Raji (cell line): Measurements from ENCODE around the gene LRGUK.

Experiments used
- POLR2A ChIP-seq: IDR thresholded peaks from 2 replicates; pipeline ENCODE4 v1.6.1; 2011; ENCODE audit warnings: low read depth, low read length, control low read depth; ENCODE audit not compliant: insufficient read depth

Gene LRGUK

DNA sequence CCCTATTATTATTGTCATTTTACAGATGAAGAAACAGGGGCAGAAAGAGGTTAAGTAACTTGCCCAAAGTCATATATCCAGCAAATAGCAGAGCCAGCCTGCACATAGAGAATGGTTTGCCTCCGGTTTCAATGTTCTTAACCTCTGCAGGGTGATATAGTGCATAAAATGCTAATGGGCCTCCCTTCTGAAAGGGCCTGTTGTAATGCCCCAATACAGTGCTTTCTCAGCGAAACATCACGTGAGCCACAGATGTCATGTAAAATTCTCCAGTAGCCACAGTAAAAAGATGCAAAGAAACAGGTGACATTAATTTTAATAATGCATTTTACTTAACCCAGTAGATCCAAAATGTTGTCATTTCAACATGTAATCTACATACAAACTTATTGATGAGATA lies 38.1 kb downstream of the LRGUK start:
- TF ChIP-seq POLR2A: no peak

DNA sequence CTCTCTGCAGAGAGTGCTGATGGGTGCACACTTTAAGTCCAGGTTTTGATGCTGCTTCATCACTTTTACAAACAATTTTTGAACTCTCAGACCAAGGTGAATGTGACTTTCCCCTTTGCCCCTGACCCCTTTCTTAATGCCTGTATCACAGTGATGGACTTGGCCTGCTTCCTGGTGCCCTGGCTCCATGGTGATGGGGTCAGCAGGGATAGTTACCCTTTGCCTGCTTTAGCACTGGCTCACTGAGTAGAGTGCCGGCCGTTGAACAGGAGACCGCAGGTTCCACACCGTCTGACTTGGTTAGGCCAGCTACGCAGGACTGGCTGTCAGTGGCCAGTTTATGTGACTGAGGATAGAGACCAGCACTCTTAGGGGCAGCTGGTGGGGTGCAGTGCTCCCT lies 40.1 kb downstream of the LRGUK start:
- no peak for TF ChIP-seq POLR2A

DNA sequence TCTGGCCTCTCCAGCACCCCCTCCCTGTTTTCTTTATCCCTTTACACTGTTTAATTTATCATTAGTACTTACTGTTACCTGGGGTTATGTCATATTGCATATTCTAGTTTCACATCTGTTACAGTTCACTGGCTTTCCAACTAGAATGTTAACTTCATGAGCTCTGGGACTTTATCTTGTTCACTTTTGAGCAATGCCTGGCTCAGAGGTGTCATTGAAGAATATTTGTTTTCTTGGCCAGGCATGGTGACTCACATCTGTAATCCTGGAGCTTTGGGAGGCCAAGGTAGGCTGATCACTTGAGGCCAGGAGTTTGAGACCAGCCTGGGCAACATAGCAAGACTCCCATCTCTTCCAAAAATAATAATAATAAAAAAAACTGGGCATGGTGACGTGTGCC lies 40.7 kb downstream of the LRGUK start:
- no peak for TF ChIP-seq POLR2A

DNA sequence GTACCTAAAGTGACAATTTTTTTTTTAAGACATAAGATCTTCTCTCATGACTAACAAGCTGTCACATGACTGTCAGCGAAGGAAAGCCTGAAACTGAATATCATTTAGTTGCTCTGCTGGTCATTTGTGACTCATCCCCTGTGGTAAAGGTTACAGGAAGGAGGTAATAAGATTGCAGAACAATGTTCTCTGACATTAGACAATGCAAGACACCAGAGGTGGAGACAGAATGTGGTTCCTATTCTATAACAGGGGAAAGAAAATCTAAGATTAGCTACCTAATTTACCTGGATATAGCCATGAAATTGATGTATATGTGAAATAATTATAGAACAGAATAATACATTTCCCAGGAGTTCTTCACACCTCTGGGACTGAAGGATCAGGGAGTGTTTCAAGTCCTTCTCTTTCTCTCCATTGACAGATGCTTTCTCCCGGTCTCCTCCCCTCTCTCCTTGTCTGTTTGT lies 47.7 kb downstream of the LRGUK start:
- no peak for TF ChIP-seq POLR2A

DNA sequence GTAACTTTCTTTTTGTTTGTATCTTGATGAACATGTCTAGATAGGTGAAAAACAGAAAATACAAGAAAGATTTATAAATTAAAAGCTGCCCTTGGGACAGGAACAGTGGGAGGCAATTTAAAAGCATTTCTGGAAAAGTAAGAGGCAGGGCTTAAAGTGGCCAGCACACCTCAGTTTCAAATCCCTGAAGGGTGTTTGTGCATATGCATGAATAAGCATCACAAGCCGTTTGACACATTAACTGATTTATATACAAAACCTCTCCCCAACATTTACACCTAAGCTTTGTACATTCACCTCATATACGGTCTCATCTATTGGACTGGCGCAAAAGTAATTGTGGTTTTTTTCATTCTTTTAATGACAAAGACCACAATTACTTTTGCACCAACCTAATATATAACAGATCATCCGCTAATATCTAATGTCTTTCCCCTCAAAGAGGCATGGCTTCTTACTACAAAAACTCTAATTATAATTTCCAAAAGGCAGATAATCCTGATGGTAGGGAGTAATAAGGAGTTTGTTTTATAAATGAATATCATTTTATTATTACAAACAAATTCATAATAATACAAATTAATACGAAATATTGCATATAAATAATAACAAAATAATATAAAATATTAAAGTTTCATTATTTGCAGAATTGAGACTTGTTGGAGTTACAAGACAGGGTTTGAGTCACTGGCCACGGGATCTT lies 48.3 kb downstream of the LRGUK start:
- TF ChIP-seq POLR2A: no peak

DNA sequence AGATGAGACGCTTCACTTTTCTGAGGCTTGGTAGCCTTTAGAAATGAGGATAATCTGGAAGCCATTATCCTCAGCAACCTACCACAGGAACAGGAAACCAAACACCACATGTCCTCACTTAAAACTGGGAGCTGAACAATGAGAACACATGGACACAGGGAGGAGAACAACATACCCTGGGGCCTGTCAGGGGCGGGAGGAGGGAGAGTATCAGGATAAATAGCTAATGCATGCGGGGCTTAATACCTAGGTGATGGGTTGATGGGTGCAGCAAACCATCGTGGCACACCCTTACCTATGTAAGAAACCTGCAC lies 48.9 kb downstream of the LRGUK start:
- TF ChIP-seq POLR2A: no peak

DNA sequence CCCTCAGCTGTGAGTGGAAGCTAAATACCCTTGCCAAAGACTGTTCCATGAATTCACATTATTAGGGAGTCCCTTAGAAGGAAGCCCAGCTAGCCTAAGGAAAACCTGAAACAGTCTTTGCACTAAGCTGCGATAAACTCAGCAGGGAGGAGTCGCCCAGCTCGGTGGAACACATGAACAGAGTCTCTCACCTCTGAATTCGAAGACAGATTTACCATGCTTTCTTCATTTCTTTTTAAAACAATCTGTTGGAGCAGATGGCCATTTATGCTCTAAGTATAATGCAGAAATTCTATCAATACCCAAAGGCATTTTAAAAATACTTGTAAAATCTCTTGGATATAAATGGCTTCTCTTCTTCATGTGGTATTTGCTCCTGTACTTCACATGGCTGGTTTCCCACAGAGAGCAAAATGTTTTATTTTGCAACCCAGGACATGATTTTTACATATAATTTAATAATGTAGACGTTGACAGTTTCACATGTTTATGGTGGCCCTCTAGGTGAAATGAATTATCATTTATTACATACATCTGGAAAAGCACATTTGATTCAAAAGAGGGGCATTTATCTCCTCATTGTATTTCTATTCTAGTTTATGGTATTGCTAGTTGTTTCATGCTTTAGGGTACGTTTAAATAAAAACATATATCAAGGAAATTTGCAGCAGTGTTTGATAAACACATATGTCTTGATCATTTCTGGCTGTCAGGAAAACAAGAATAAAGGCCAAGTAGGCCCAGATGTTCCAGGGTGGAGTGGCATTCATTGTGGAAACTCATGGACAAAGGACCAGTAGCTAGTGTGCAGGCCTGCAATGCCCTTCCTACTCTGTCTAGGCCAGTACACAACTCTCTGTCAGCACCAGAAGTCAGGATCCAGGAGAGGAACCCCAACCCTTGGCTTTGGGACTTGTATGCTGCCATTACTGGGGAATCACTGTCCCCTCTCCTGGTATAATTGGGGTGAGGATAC lies 52.2 kb downstream of the LRGUK start:
- TF ChIP-seq POLR2A: no peak

DNA sequence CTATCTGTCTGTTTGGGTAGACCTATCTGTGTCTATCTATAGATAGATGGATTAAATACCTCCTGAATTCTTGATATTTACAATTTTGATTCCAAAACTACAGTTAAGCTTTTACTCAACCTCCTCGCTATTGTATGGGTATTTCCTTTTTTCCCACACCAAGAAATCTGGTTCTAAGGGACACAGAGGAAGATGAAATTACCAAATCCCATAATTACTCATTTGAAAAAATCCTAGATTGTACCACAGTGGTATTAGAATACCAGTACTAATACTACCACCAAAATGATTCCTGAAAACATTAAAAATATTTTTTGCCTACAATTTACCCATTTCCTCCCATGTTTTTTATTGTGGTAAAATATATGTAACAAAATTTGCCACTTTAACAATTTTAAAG lies 53.2 kb downstream of the LRGUK start:
- TF ChIP-seq POLR2A: no peak

DNA sequence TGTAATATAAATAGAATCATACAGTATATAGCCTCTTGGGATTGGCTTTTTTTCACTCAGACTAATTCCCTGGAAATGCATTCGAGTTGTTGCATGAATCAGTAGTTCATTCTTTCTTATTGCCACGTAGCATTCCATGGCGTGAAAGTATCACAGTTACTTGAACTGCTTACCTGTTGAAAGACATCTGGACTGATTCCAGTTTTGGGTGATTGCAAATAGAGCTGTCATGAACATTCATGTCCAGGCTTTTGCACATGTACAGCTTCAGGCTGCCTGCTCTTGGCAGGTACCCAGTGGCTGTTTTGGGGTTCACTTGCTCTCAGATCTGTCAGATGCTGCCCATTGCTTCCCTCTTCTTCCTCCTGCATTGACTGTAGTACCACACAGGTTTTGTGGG lies 54.9 kb downstream of the LRGUK start:
- no peak for TF ChIP-seq POLR2A

DNA sequence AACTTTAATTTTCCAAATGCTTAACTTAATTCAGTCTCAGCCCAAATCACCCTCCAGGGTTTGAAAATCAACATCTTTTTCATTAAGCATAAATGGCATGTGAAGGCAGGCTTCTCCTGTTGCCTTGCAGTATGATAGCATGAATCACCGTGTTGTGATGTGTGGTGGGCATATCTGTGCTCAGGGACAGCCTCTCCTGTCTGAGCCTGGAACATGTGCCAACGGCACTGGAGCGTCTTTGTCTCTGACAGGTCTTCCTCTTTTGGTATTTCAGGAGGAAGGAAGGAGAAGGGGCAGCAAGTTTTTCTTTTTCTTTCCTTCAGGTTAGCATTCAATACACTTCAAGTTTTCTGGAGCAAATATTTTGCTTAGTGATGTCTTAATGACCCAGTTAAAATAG lies 57.6 kb downstream of the LRGUK start:
- no peak for TF ChIP-seq POLR2A

DNA sequence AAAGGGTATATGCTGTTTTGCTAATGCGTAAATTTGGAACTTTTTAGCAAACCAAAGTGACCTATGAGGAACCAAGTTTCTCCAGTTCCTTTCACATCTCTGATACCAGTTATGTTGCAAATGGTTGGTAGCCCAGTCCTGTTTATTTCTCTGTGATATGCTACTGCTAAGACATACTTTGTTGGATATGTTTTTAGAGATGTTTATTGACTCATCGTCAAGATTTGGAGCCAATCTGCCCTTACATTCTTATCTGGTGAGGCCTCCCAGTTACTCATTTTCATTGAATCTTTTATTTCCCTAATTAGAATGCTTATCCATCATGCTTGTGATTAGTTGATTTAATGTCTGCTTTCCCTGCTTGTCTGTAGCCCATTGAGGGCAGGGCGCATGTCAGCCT lies 58.9 kb downstream of the LRGUK start:
- no peak for TF ChIP-seq POLR2A

DNA sequence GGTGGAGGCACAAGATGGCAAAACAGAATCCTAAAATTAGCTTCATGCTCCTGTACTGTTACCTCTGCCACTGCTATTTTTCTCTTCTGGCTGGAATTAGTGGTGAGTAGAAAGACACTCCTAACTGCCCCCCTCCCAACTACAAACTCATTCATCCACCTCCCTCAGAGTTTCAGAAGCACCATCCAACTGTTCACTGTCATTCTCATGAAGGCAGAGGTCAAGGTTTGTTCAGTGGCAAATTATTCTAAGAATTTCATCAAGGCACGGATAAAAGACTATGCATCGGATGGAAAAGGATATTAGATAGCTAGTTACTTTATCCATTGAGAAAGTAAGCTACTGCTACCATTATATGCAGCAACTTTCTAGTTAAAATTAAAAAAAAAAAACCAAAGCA lies 59.7 kb downstream of the LRGUK start:
- no peak for TF ChIP-seq POLR2A

DNA sequence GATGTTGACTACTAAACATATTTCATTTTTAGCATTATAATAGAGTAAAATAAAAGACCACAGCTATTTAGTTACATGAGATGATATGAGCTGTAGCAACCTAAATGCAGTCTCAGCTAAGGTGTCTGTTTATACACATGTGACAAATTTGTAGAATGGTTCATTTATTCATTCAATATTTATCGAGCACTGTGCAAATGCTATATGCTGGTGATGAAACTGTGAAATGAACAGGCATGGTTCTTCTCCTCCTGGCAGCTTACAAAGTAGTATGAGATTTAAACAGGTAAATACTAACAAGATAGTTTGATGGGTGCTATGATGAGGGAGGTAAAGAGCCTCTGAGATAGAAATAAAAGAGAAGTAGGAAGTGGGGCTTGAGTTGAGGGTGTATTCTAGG lies 60.8 kb downstream of the LRGUK start:
- TF ChIP-seq POLR2A: no peak

DNA sequence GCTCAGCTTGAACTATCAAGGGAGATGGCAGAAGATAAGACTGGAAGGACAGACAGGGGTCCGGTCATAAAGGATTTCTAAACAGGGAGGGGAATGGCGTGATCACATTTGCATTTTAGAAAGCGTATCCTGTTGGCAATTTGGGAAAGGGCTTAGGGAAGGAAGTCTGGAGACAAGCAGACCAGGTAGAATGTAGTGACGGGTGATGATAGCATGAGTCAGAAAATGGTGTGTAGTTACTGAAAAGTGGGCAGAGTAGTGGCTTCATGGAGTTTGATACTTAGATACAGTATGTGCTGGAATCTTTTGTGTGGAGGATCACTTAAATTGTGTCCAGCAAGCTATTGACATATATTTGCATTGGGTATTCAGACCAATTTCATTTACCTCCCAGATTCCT lies 61.2 kb downstream of the LRGUK start:
- no peak for TF ChIP-seq POLR2A

DNA sequence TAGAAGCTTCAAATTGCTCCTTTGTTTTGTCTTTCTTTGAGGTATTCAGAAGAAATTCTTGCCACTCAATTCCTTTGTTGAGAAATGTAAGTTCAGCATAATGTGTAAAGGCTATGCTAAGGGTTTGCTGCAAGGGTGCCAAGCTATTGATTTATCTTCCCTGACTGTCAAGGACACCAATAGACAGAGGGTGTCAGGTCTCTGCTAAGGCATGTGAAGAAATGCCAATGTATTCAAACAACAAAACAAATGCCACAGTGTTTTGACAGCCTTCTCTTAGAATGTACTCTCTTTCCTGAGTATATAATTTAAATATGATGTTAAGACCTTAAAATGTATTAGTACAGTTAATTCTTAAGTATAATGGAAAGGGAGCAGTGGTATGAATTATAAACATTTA lies 62.4 kb downstream of the LRGUK start:
- no peak for TF ChIP-seq POLR2A

DNA sequence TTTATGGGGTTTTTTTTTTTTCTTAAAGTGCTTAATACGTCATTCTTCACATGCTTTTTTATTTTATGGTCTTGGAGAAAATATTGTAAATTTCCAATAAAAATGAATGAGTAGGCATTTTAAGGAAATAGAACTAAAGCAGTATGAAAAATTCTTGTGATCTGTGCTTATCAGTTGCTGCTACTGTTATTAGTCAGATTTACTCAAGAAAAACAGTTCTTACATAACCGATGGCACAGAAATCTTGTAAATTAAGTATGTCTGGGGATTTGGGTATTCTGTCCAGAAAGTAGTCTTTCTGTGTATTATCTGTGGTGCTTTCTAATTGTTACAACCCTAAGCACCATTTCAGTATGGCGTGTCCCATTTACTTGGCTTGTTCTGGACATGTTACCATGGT lies 64.7 kb downstream of the LRGUK start:
- TF ChIP-seq POLR2A: no peak
